ENCODE results near the gene IGFBP3.
"Not testable (repeated sequence)": the region's sequence is repeated elsewhere in the genome, so short reads cannot be mapped to it uniquely, and the experiment has no call there.

Gene IGFBP3

DNA sequence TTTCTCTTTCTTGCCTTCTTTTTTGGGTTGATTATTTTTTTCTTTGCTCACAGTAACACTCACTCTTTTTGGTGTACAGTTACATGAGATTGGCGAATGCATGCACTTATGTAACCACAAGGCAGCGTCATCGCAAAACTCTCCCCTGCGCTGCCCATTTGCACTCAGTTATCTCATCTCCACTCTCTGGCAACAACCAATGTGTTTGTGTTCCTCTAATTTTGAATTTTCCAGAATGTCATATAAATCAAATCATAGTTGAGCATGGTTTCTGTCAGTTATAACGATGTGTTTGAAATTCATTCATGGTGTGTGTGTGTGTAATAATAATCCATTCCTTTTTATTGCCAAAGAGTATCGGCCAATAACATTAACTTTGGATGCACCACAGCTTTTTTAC is 23.0 kb upstream of the IGFBP3 start:
- Histone ChIP-seq H3K9me3 (ENCODE audit: control insufficient read depth, low read length) (no peaks in the 10 kb centered on the region), H3K36me3 (ENCODE audit: control insufficient read depth, insufficient read depth, low read length) (no peaks in the 10 kb centered on the region), H3K4me1 (no peaks in the 10 kb centered on the region), H3K4me3 (ENCODE audit: low read depth, low read length) (no peak overlapping the region), H3K9ac (no peak overlapping the region), H2AFZ (no peak overlapping the region), H3K27me3 (ENCODE audit: control insufficient read depth, insufficient read depth, low read length) (no peaks in the 10 kb centered on the region), H3K27ac (no peak overlapping the region), H3K79me2 (no peaks in the 10 kb centered on the region), H3K4me2 (ENCODE audit: low read length) (no peak overlapping the region)
- TF ChIP-seq, protein P1, sequence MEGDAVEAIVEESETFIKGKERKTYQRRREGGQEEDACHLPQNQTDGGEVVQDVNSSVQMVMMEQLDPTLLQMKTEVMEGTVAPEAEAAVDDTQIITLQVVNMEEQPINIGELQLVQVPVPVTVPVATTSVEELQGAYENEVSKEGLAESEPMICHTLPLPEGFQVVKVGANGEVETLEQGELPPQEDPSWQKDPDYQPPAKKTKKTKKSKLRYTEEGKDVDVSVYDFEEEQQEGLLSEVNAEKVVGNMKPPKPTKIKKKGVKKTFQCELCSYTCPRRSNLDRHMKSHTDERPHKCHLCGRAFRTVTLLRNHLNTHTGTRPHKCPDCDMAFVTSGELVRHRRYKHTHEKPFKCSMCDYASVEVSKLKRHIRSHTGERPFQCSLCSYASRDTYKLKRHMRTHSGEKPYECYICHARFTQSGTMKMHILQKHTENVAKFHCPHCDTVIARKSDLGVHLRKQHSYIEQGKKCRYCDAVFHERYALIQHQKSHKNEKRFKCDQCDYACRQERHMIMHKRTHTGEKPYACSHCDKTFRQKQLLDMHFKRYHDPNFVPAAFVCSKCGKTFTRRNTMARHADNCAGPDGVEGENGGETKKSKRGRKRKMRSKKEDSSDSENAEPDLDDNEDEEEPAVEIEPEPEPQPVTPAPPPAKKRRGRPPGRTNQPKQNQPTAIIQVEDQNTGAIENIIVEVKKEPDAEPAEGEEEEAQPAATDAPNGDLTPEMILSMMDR (IDR thresholded peaks at IDR 0.05) = no peak

GRCh38 chr7:45940939-45941338 is 19.9 kb upstream of the IGFBP3 start:
- TF ChIP-seq, protein P1 (IDR thresholded peaks at IDR 0.05) = no peak
- Histone ChIP-seq H3K27ac (no peak overlapping the region), H3K9me3 (ENCODE audit: control insufficient read depth, low read length) (no peaks in the 10 kb centered on the region), H3K4me1 (no peaks in the 10 kb centered on the region), H3K9ac (no peak overlapping the region), H3K4me2 (ENCODE audit: low read length) (no peak overlapping the region), H3K36me3 (ENCODE audit: control insufficient read depth, insufficient read depth, low read length) (no peaks in the 10 kb centered on the region), H3K27me3 (ENCODE audit: control insufficient read depth, insufficient read depth, low read length) (no peaks in the 10 kb centered on the region), H2AFZ (no peak overlapping the region), H3K4me3 (ENCODE audit: low read depth, low read length) (no peak overlapping the region), H3K79me2 (no peaks in the 10 kb centered on the region)

- not testable (repeated sequence) for H3K36me3 ChIP-seq (ENCODE audit: control insufficient read depth, insufficient read depth, low read length); H3K79me2 ChIP-seq; H3K27ac ChIP-seq; H3K9ac ChIP-seq; H3K27me3 ChIP-seq (ENCODE audit: control insufficient read depth, insufficient read depth, low read length); H3K4me3 ChIP-seq (ENCODE audit: low read depth, low read length); H3K4me2 ChIP-seq (ENCODE audit: low read length); H2AFZ ChIP-seq; H3K4me1 ChIP-seq; H3K9me3 ChIP-seq (ENCODE audit: control insufficient read depth, low read length)
These were observed 19.2 kb upstream of the IGFBP3 start for GRCh38 chr7:45940237-45940781.

DNA sequence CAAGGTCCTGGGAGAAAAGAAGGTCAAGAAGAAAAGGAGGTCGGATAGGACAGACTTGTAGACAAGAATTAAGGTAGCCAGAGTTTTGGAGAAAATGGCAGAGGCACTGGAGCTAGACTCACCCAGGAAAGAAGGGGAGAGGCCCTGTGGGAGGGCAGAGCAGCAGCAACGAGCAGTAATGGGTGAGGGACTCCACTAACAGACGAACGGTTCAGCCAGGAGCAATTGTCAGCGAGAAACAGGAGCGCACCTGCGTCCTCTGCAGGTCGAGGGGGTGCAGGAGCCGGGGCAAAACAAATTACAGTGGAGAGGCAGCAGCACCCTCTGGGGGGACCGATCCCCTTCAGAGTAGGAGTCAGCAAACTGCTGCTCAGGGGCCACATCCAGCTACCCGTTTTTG is 18.5 kb upstream of the IGFBP3 start:
- no peaks in the 10 kb centered on the region for H3K9me3 ChIP-seq (ENCODE audit: control insufficient read depth, low read length)
- H2AFZ ChIP-seq = no peak overlapping the region
- no peak overlapping the region for H3K4me3 ChIP-seq (ENCODE audit: low read depth, low read length)
- H3K79me2 ChIP-seq = no peaks in the 10 kb centered on the region
- H3K4me2 ChIP-seq (ENCODE audit: low read length) = no peak overlapping the region
- no peaks in the 10 kb centered on the region for H3K4me1 ChIP-seq
- no peak overlapping the region for H3K27ac ChIP-seq
- H3K36me3 ChIP-seq (ENCODE audit: control insufficient read depth, insufficient read depth, low read length) = no peaks in the 10 kb centered on the region
- H3K9ac ChIP-seq = no peak overlapping the region
- no peaks in the 10 kb centered on the region for H3K27me3 ChIP-seq (ENCODE audit: control insufficient read depth, insufficient read depth, low read length)
- TF ChIP-seq, protein P1 (IDR thresholded peaks at IDR 0.05) = no peak

GRCh38 chr7:45938626-45939302 is 17.7 kb upstream of the IGFBP3 start:
- Histone ChIP-seq H3K4me2 (ENCODE audit: low read length) (no peak overlapping the region), H3K4me1 (no peaks in the 10 kb centered on the region), H3K9ac (no peak overlapping the region), H3K36me3 (ENCODE audit: control insufficient read depth, insufficient read depth, low read length) (no peaks in the 10 kb centered on the region), H3K9me3 (ENCODE audit: control insufficient read depth, low read length) (no peaks in the 10 kb centered on the region), H3K27ac (no peak overlapping the region), H3K4me3 (ENCODE audit: low read depth, low read length) (no peak overlapping the region), H2AFZ (no peak overlapping the region), H3K27me3 (ENCODE audit: control insufficient read depth, insufficient read depth, low read length) (no peaks in the 10 kb centered on the region), H3K79me2 (no peaks in the 10 kb centered on the region)
- TF ChIP-seq, protein P1 (IDR thresholded peaks at IDR 0.05) = no peak
